ENCODE measurements around the gene GIPC2. TPM values are rescaled to one million over a fixed set of nuclear protein-coding genes. Genes with fewer than 3 reads are reported as not detected.
"Not testable (repeated sequence)": the region's sequence is repeated elsewhere in the genome, so short reads cannot be mapped to it uniquely, and the experiment has no call there.

The GIPC2 gene
- total and polyA plus RNA-seq, 7 donors, result 0.99 to 23.8 (median 2.5) TPM

DNA sequence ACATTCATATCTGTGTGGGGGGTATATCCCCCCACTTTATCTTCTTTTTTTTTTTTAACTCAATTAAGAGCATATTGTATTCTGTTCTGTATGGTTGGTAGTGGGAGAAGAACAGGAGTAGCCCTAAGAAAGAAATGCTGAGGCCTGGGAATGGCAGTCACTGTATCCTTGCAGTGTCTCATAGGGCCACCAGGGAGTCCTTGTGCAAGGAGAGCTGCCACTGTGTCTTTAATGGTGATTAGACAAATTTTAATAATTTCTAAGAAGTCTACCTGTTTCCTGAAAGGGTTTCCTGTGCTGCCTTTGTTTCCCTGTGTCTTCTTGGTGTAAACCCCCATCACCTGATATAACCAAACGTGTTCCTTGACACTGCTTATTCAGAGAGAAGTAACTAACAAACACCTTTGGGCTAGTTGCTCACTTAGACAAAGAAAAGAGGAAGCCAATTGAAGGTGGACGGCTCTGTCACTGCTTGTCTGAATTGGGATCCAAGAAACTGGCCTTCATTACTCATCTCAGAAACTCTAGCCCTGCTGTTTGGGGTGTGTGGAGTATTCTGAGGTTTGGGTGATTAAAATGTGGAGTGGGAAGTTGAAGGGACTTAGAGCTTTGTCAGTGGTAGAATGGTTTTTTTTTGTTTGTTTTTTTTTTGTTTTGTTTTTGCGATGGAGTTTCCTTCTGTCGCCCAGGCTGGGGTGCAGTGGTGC is 15.2 kb downstream of the GIPC2 start:
- intact Hi-C loops (cut with DNase I), result no loop called here
- no peak for DNase-seq
- no peaks in the 10 kb centered on the region for H3K36me3 ChIP-seq
- no peaks in the 10 kb centered on the region for H3K9me3 ChIP-seq
- TF ChIP-seq POLR2A (IDR thresholded peaks at IDR 0.05), result no peak
- TF ChIP-seq EP300 (IDR thresholded peaks at IDR 0.05), result no peak
- TF ChIP-seq, protein P1, sequence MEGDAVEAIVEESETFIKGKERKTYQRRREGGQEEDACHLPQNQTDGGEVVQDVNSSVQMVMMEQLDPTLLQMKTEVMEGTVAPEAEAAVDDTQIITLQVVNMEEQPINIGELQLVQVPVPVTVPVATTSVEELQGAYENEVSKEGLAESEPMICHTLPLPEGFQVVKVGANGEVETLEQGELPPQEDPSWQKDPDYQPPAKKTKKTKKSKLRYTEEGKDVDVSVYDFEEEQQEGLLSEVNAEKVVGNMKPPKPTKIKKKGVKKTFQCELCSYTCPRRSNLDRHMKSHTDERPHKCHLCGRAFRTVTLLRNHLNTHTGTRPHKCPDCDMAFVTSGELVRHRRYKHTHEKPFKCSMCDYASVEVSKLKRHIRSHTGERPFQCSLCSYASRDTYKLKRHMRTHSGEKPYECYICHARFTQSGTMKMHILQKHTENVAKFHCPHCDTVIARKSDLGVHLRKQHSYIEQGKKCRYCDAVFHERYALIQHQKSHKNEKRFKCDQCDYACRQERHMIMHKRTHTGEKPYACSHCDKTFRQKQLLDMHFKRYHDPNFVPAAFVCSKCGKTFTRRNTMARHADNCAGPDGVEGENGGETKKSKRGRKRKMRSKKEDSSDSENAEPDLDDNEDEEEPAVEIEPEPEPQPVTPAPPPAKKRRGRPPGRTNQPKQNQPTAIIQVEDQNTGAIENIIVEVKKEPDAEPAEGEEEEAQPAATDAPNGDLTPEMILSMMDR (IDR thresholded peaks at IDR 0.05), result no peak
- no peak for TF ChIP-seq POLR2AphosphoS5 (IDR thresholded peaks at IDR 0.05)
- peak overlapping the region in 2 of 4 donors; percentile 8 to 60 for H3K27ac ChIP-seq
- 81 to 91% methylated on average over 4 of the region's 4 CpGs for WGBS, 2 donors
- H3K4me1 ChIP-seq, result peaks cover 0 to 3% (median 0%) of the 10 kb centered on the region in 4 donors
- H3K27me3 ChIP-seq, result no peaks in the 10 kb centered on the region
- no peak overlapping the region for H3K4me3 ChIP-seq

DNA sequence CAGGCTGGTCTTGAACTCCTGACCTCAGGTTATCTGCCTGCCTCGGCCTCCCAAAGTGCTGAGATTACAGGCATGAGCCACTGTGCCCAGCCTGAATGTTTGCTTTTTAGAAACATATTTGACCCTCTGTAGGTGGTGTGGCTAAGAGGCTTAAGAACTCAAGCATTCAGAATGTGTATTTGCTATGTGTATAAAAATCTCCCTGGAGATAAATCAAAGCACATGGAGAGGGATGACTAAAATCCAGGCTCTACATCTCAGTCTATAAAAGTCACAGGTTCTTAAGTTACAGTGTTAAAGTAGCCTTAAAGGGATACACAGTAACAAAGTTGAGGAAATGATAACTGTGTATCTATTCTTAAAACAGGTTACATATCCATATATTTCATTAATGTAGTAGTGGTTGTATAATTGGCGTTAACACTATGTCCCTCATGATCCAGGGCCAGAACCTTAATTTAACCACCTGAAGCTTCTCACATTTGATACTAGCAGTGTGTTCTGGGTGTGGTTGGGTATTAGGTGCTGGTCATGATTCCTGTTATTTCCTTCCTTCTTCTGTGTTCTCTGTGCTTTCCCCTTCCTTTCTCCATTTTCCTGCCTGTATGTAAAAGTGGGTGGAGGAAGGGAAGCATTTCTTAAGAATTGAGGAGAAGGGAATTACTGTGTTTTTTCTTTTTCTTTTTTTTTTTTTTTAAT is 16.2 kb downstream of the GIPC2 start:
- Histone ChIP-seq H3K4me1 (peaks cover 0 to 3% (median 0%) of the 10 kb centered on the region in 4 donors), H3K9me3 (no peaks in the 10 kb centered on the region), H3K27me3 (no peaks in the 10 kb centered on the region), H3K4me3 (no peak overlapping the region), H3K36me3 (no peaks in the 10 kb centered on the region), H3K27ac (peak overlapping the region in 2 of 4 donors; percentile 8 to 60)
- 67 to 81% methylated on average over 2 of the region's 2 CpGs for WGBS, 2 donors
- no peak for DNase-seq
- intact Hi-C loops (cut with DNase I), result no loop called here
- no peak for TF ChIP-seq POLR2AphosphoS5 (IDR thresholded peaks at IDR 0.05)
- TF ChIP-seq, protein P1 (IDR thresholded peaks at IDR 0.05), result no peak
- no peak for TF ChIP-seq EP300 (IDR thresholded peaks at IDR 0.05)
- no peak for TF ChIP-seq POLR2A (IDR thresholded peaks at IDR 0.05)

DNA sequence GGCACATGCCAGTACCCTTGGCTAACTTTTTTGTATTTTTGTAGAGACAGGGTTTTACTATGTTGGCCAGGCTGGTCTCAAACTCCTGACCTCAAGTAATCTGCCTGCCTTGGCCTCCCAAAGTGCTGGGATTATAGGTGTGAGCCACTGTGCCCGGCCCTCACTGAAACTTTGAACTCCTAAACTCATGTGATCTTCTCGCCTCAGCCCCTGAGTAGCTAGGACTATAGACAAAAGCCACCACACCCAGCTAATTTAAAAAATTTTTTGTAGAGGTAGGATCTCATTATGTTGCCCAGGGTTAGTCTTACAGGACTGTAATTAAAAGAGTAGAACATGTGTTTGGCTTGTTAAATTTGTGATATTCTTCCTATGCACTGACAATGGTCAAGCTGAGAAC is 19.1 kb downstream of the GIPC2 start:
- H3K36me3 ChIP-seq; H3K9me3 ChIP-seq; H3K4me3 ChIP-seq; H3K27ac ChIP-seq; intact Hi-C loops (cut with DNase I); DNase-seq; H3K27me3 ChIP-seq: not testable (repeated sequence)
- H3K4me1 ChIP-seq, result peaks cover 0 to 10% (median 6%) of the 10 kb centered on the region in 4 donors
- 26 to 77% methylated on average over 2 of the region's 2 CpGs for WGBS, 2 donors

DNA sequence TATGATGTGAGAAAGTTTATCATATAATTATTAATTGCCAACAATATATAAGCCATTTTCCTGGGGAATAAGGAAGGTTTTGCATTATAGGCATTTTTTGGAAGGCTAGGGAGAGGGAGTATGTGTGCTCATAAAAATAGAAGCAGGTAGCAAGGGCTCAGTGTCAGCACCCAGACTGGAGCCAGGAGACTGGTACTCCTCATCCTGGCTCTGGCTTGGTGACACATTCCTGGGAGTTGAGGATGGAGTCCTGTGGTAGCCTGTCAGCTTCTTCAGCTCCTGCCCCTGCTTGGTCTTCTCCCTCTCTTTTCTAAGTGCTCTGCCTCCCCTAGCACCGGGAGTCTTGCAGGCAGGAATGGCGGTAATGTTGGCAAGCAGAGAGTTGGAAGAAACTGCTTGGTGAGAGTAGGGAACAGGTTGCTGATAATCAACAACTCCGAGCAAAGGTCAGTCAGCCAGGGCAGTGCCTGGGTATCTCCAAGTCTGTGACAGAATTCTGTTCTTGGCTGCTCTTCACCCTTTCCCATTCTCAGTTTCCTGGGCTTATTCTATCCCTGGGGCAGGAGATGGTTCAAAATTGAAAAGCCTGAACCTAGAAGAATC is 23.0 kb downstream of the GIPC2 start:
- Histone ChIP-seq H3K27ac (peak overlapping the region in 1 of 4 donors; percentile 58), H3K4me1 (peaks cover 0 to 20% (median 10%) of the 10 kb centered on the region in 4 donors), H3K4me3 (no peak overlapping the region), H3K27me3 (no peaks in the 10 kb centered on the region), H3K36me3 (no peaks in the 10 kb centered on the region), H3K9me3 (no peaks in the 10 kb centered on the region)
- no peak for DNase-seq
- intact Hi-C loops (cut with DNase I), result no loop called here
- 19 to 67% methylated on average over 3 of the region's 3 CpGs for WGBS, 2 donors
- no peak for TF ChIP-seq POLR2A (IDR thresholded peaks at IDR 0.05)
- TF ChIP-seq EP300 (IDR thresholded peaks at IDR 0.05), result no peak
- TF ChIP-seq, protein P1 (IDR thresholded peaks at IDR 0.05), result no peak
- TF ChIP-seq POLR2AphosphoS5 (IDR thresholded peaks at IDR 0.05), result no peak

DNA sequence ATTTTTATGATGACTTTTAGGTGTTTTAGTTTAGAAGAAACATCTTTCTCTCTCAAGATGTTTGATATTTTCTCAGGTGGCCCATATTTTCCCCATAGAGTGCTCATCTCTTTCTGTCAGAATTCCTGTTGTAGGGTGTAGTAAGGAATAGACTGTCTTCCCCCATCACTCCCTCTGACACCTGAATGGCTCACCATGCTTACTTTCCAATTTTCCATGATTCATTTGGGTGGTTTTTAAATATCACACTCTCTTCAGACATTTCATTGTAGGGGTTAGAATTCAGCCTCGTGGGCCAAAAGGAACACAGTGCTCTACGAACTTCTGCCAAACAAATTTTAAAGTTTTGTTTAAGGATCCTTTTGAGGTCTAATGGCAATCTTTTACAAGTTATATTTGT is 24.0 kb downstream of the GIPC2 start:
- H3K4me1 ChIP-seq, result peaks cover 0 to 20% (median 10%) of the 10 kb centered on the region in 4 donors
- no peaks in the 10 kb centered on the region for H3K9me3 ChIP-seq
- H3K4me3 ChIP-seq, result no peak overlapping the region
- no peaks in the 10 kb centered on the region for H3K36me3 ChIP-seq
- DNase-seq, result no peak
- intact Hi-C loops (cut with DNase I), result no loop called here
- WGBS, 2 donors, result 83 to 87% methylated on average over 2 of the region's 2 CpGs
- TF ChIP-seq EP300 (IDR thresholded peaks at IDR 0.05), result no peak
- TF ChIP-seq POLR2A (IDR thresholded peaks at IDR 0.05), result no peak
- TF ChIP-seq POLR2AphosphoS5 (IDR thresholded peaks at IDR 0.05), result no peak
- TF ChIP-seq, protein P1 (IDR thresholded peaks at IDR 0.05), result no peak
- H3K27ac ChIP-seq, result peak overlapping the region in 1 of 4 donors; percentile 58
- no peaks in the 10 kb centered on the region for H3K27me3 ChIP-seq

All from sigmoid colon (tissue), 7 donors.